GM18870 (cell line): ENCODE measurements around the gene SUDS3.

ENCODE experiments used
- ATAC-seq: cut with Tn5 transposase; IDR thresholded peaks from one replicate; pipeline ENCODE4 v1.9.1; 2021; ENCODE audit warnings: moderate library complexity; ENCODE audit not compliant: unreplicated experiment

Gene SUDS3

GRCh38 chr12:118436986-118437385, 60.6 kb downstream of the SUDS3 start:
- no peak for ATAC-seq

DNA sequence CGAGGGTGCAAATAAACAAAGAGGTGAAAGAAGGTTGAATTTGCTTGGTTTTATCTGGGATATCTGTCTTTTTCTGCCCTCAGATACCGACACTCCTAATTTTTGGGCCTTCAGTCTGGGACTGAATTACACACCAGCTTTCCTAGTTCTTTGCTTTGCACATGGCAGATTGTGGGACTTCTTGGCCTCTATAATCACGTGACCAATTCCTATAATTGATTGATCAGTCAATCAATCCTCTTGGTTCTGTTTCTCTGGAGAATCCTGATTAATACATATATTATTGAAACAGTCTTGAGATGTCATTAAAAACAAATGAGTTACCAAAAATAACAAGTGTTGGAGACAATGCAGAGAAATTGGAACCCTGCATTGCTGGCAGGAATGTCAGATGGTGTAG, 62.7 kb downstream of the SUDS3 start:
- ATAC-seq: no peak

DNA sequence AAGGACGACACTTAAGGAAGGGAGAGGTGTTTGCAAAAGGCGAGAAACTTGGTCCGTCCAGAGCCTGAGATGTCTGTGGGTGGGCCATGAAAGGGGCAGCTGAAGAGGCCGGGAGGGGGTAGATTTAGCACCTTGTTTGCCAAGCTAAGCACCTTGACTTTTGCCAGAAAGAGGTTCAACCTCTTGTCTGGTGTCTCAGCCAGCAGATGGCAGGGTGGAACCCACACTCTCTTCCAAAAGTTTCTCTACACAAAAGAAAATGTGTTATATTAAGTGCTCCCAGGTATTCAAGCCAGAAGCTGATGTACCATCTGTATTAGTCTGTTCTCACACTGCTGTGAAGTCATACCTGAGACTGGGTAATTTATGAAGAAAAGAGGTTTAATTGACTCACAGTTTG, 69.9 kb downstream of the SUDS3 start:
- ATAC-seq: no peak

GRCh38 chr12:118447181-118447580, 70.8 kb downstream of the SUDS3 start:
- ATAC-seq: no peak

DNA sequence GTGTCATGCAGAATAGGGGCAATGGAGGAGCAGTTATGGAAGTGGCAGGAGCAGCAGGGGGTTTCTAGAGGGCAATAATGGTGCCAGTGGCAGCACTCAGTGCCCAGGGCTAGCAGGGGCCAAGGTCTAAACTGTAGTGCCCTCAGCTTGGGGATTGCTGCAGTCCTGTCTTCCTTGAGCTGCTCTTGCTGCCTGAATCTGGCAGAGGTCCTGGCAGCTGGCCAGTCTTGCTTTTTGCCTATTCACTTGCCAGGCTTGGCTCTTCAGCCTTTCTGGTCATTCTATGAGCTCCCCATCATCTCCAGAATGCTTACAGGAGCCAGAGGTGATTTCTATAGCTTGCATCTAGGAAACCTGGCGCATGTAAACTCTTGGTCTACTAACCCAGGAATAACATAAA, 72.0 kb downstream of the SUDS3 start:
- no peak for ATAC-seq

DNA sequence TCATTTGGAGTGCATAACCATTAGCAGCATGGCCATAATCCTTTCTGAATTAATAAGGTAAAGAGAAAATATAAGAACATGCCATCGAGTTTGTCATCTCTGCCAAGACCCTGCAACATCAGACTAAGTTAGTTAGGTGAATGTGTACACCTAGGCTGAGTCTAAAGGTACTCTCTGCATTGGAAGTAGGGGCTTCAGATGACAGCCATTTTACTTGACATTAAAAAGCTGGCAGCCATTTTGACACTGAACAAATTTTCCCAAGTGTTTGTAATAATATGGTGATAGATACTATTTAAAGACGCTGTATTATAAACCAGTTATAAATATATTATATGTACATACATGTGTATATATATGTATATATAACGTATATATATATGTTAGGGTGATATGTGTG, 79.0 kb downstream of the SUDS3 start:
- no peak for ATAC-seq

DNA sequence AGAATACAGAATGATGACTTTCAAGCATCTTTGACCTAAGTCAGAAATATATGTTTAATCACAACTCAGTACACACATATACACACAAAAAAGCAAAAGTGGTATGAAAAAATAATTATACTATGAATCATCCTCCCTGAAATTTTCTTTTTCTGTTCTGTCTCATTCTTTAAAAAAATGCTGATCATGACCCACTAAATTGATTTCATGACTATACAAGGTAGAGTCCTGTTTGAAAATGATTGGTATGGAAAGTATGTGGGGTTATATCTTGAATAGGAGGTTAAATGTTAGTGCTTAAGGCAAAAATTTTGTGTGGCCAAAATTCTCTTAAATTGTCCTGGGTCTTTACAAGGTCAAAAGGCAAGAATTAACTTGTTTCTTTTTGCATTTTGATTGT, 80.4 kb downstream of the SUDS3 start:
- ATAC-seq: no peak

GRCh38 chr12:118459110-118459509, 82.8 kb downstream of the SUDS3 start:
- ATAC-seq: no peak

GRCh38 chr12:118463677-118464076, 87.3 kb downstream of the SUDS3 start:
- no peak for ATAC-seq

DNA sequence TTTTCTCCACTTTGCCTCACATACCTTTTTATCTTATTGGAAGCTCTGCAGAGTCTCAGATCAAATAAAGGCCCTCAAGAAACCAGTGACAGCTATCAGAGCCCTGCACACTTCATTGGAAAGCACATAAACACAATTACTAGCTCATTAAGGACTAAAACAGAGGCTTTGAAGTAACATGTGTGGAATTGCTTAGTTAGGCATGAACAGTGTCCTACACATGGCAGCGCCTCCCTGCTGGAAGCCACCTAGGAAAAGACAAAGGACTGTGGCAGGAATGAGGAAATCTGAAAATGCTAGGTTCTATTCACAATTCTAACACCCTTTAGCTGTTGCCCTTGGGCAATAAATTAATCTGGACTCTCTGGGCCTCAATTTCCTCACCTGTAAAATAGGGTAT, 89.4 kb downstream of the SUDS3 start:
- no peak for ATAC-seq
